ENCODE results near the gene HS6ST3.
"Not testable (repeated sequence)": the region's sequence is repeated elsewhere in the genome, so short reads cannot be mapped to it uniquely, and the experiment has no call there.

HS6ST3 gene

DNA sequence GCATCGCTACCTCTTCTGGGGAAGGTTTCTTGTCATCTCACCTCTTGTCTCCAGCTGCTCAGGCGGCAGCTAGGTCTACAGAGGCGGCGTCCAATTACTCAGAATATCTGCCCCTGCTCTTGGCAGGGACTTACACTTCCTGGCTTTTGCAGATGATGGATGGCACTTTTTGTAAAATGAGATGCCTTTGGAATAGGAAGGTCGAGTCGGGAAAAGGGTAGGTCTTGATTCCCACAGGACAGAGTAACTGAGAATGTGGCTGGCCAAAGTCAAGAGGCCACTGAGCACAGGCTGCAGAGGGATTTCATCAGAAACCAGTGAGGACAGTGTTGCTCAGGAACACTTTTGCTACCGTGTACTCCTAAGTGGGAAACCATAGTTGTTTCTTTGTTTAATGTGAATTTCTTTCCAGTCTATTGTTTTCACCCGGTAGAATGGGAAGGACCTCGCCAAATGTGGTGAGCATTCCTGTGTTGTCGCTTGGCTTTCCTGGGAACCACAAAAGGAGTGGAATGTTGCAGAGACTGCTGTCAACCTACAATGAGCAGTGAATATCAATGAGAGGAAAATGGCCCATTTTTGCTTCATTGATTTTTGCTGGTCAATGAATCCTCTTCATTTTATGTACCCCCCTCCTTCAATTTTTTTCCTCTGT lies 383.7 kb downstream of the HS6ST3 start:
- DNase-seq: no peak

GRCh38 chr13:96474181-96474557 lies 384.3 kb downstream of the HS6ST3 start:
- DNase-seq: no peak

DNA sequence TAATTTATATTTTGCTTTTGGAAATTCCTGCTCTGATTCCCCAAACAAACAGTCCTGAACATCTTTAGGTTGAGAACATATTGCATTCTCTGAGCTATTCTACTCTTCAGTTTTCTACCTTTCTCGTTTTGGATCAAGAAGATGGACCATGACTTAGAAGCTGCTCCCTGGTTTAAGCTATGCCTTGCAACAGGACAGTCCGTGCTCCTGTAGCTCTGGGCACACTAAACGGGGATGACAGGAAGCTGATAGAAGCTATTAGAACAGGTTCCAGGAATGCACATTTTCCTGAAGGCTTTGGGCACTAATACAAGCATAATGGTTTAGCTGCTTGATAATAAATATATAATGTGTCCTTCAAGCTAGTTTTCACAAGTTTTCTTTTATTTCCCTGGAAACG lies 385.2 kb downstream of the HS6ST3 start:
- DNase-seq: no peak

- no peak for DNase-seq
These were observed 391.6 kb downstream of the HS6ST3 start for GRCh38 chr13:96481482-96481881.

DNA sequence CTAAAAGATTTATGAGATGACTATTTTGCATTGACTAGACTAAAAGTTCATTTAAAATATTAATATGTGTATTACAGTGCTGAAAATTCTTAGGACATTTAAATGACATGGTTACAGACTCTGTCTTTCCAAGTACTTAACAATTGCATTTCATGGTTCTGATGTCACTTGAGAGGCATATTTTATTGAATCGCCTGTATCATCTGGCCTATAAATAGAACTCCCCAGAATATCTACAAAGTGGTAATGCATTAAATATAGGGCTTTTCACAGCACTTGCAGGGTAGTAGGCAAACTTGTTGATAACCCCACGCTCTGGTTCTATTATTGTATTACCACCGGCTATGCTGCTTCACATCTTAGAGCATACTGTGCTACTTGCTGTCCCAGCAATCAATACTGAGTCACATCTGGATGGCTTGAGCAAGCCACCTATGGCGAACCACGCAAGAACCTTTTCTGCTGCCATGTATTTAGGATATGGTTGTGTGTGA lies 400.6 kb downstream of the HS6ST3 start:
- DNase-seq: no peak

DNA sequence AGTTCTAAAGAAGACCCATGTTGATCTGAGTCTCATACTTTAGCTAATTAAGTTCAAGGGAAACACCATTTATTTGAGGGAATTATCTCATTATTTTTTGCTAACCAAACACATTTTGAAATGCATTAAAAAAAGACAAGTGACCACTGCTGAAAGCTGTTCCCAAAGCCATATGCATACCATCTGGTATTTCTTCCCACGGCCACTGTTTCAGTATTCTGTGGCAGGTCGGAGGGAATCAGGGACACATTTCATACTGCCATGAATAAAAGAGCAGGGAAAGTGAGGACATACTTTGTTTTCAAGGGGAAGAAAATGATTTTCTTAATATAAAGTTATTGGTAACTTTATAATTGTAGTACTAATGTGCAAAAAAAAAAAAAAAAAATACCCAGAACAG lies 401.2 kb downstream of the HS6ST3 start:
- no peak for DNase-seq

DNA sequence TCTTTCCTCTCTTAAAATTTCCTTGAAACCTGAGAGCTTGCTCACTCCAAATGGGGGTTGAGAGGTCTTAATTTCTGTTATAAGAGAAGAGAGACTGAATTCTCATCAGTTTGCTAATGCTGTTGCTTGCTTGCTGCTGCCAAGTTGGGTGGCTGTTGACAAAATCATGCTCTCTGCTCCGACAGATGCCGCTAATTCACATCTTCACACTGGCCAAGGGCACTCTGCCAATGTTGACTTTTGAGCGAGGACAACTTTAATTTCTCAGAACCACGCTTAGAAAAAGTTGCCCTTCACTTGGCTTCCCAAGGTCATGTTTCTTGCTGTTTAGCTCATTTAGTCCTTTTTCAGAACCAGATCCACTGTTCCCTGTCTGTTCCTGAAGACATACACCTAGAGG lies 402.9 kb downstream of the HS6ST3 start:
- no peak for DNase-seq

DNA sequence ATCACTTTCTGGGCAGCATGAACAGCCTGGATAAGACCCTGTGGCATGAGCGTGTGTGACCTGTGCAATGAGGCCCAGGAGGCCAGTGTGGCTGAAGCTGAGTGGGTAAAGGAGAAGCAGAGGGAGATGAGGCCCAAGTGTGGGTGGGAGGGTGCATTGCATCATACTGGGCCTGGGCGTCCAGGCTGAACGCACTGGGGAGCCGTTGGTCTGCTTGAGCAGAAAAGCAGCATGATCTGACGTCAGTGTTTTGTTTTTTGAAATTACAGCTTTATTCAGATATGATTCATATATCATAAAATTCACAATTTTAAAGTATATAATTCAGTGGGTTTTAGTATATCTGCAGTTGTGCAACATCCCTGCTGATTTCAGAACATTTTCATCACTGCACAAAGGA lies 409.7 kb downstream of the HS6ST3 start:
- no peak for DNase-seq

DNA sequence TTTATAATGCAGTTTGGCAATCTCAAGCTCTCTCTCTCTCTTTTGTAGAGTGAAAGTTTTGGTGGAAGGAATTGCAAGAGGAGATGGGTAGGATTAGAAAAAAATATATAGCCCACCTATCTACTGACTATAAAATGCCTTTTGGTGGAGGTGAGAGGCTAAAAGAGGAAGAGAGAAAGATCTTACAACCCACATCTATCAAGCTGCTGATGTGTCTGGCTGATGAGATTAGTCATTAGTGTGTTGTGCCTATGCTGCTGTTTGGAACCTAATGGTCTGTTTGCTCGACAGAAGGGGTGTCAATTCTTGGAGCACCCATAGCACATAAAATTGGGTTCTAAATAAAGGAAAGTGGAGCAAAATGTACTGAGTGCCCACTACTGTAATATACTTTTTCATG lies 411.0 kb downstream of the HS6ST3 start:
- no peak for DNase-seq

GRCh38 chr13:96503481-96503880 lies 413.6 kb downstream of the HS6ST3 start:
- no peak for DNase-seq

GRCh38 chr13:96511587-96511986 lies 421.7 kb downstream of the HS6ST3 start:
- no peak for DNase-seq

- no peak for DNase-seq
These were observed 429.5 kb downstream of the HS6ST3 start for GRCh38 chr13:96519380-96519779.

GRCh38 chr13:96524398-96525020 lies 434.6 kb downstream of the HS6ST3 start:
- DNase-seq: not testable (repeated sequence)

- DNase-seq: no peak
These were observed 435.8 kb downstream of the HS6ST3 start for GRCh38 chr13:96525715-96526114.

DNA sequence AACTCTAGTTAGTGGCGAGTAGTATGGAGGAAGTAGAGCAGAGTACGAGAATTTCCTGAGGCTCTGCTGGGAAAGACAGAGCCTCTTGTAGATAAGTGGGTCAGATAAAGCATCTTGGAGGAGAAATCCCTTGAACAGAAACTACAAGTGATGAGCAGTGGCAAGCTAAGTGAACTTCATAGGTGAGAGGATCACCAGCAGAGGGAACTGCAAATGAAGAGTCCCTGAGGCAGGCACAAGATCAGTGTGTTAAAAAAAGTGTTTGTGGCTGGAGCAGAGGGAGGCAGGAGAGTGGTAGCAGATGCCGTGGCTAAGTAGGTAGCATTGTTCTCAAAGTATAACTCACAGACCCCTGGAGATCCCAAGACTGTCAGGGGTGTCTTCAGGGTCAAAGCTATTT lies 437.6 kb downstream of the HS6ST3 start:
- no peak for DNase-seq

GRCh38 chr13:96532804-96533203 lies 442.9 kb downstream of the HS6ST3 start:
- no peak for DNase-seq

GRCh38 chr13:96533408-96533807 lies 443.5 kb downstream of the HS6ST3 start:
- DNase-seq: no peak

GRCh38 chr13:96539791-96540190 lies 449.9 kb downstream of the HS6ST3 start:
- DNase-seq: no peak

DNA sequence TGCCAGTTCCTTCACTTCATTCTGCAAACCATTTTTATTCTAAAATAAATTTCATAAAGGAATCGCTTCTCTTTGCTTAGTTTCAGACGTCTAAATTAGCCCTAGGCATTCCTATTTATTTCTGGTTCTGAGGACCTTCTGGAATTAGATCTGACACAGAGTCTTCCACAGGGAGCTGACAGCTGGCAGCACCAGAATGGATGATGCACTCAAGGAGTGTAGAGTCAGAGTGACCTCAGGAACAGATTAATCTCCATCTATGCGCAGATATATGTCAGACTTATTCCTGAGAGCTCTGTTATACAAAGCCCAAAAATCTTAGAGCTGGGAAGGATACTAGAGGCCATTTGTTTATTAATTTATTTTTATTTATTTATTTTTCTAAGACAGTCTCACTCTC lies 450.8 kb downstream of the HS6ST3 start:
- DNase-seq: no peak

GRCh38 chr13:96542986-96543385 lies 453.1 kb downstream of the HS6ST3 start:
- DNase-seq: no peak

- no peak for DNase-seq
These were observed 455.1 kb downstream of the HS6ST3 start for GRCh38 chr13:96544957-96545356.

GRCh38 chr13:96546463-96546862 lies 456.6 kb downstream of the HS6ST3 start:
- DNase-seq: no peak

GRCh38 chr13:96551546-96551945 lies 461.6 kb downstream of the HS6ST3 start:
- DNase-seq: no peak

DNA sequence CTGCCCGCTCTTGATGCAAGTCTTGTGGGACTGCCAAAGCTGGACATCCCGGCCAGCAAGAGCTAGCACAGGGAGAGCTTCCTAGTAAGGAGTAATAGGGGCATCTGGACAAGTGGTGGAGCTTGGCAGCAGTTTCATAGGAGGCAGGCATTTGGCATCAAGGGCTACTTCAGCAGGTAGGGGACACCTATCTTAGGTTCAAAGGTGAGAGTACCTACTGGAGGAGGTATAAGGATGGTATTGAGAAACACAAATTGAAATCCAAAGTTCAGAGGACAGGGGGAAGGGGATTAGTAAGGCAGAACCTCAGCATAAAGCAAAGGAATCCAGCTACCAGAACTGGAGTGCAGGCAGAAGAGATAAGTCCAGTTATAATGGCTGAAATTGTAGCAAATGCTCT lies 462.7 kb downstream of the HS6ST3 start:
- DNase-seq: no peak

- no peak for DNase-seq
These were observed 463.9 kb downstream of the HS6ST3 start for GRCh38 chr13:96553796-96554195.

Measured in GDM1 (cell line).